ENCODE measurements around the gene CPSF4L. TPM values are rescaled to one million over a fixed set of nuclear protein-coding genes. Genes with fewer than 3 reads are reported as not detected.

Gene CPSF4L
- total and polyA plus RNA-seq, 2 of the 13 experiments (the other 11 are each of a cell fraction or from before 2014, with no cell fraction given) = 0.73 to 1.6 TPM

GRCh38 chr17:73309727-73310596, 48.3 kb upstream of the CPSF4L start (continued):
- TF ChIP-seq TCF7L2 (IDR thresholded peaks at IDR 0.05; ENCODE audit: low read depth, low read length) (no peak), ZNF121 (CRISPR knock-in tag; IDR thresholded peaks at IDR 0.05) (no peak), SP1 (IDR thresholded peaks at IDR 0.05) (no peak), SP1 (CRISPR knock-in tag; IDR thresholded peaks at IDR 0.05) (no peak), MYNN (CRISPR knock-in tag; IDR thresholded peaks at IDR 0.05; ENCODE audit: low read depth) (no peak), FOXO1 (CRISPR knock-in tag; IDR thresholded peaks at IDR 0.05) (no peak), ZNF850 (CRISPR knock-in tag; conservative IDR thresholded peaks at IDR 0.05) (no peak), ZNF556 (CRISPR knock-in tag; IDR thresholded peaks at IDR 0.05; ENCODE audit: borderline replicate concordance) (no peak), POLR2AphosphoS5 (IDR thresholded peaks at IDR 0.05; ENCODE audit: low read depth, low read length) (no peak), PRDM15 (CRISPR knock-in tag; IDR thresholded peaks at IDR 0.05) (no peak), SRF (IDR thresholded peaks at IDR 0.05; ENCODE audit: low read depth, low read length) (no peak), GFI1 (CRISPR knock-in tag; IDR thresholded peaks at IDR 0.05; ENCODE audit: borderline replicate concordance) (no peak), ZNF160 (CRISPR knock-in tag; IDR thresholded peaks at IDR 0.05) (no peak), ZNF644 (CRISPR knock-in tag; IDR thresholded peaks at IDR 0.05; ENCODE audit: low read depth) (no peak), SALL1 (CRISPR knock-in tag; IDR thresholded peaks at IDR 0.05) (no peak), THAP11 (CRISPR knock-in tag; IDR thresholded peaks at IDR 0.05) (no peak), NCOA1 (CRISPR knock-in tag; IDR thresholded peaks at IDR 0.05) (0 out of 2 replicates have a peak, but pooled peaks have one; percentile 27), ZNF274 (CRISPR knock-in tag; IDR thresholded peaks at IDR 0.05) (peak; percentile 59; the same call in 1 of the 2 replicates)
- TF ChIP-seq, protein P1, sequence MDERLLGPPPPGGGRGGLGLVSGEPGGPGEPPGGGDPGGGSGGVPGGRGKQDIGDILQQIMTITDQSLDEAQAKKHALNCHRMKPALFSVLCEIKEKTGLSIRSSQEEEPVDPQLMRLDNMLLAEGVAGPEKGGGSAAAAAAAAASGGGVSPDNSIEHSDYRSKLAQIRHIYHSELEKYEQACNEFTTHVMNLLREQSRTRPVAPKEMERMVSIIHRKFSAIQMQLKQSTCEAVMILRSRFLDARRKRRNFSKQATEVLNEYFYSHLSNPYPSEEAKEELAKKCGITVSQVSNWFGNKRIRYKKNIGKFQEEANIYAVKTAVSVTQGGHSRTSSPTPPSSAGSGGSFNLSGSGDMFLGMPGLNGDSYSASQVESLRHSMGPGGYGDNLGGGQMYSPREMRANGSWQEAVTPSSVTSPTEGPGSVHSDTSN (CRISPR knock-in tag; IDR thresholded peaks at IDR 0.05) = no peak
- TF ChIP-seq, protein P2, sequence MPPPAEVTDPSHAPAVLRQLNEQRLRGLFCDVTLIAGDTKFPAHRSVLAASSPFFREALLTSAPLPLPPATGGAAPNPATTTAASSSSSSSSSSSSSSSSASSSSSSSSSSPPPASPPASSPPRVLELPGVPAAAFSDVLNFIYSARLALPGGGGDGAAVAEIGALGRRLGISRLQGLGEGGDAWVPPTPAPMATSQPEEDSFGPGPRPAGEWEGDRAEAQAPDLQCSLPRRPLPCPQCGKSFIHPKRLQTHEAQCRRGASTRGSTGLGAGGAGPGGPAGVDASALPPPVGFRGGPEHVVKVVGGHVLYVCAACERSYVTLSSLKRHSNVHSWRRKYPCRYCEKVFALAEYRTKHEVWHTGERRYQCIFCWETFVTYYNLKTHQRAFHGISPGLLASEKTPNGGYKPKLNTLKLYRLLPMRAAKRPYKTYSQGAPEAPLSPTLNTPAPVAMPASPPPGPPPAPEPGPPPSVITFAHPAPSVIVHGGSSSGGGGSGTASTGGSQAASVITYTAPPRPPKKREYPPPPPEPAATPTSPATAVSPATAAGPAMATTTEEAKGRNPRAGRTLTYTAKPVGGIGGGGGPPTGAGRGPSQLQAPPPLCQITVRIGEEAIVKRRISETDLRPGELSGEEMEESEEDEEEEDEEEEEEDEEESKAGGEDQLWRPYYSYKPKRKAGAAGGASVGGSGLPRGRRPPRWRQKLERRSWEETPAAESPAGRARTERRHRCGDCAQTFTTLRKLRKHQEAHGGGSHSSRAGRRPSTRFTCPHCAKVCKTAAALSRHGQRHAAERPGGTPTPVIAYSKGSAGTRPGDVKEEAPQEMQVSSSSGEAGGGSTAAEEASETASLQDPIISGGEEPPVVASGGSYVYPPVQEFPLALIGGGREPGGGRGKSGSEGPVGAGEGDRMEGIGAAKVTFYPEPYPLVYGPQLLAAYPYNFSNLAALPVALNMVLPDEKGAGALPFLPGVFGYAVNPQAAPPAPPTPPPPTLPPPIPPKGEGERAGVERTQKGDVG (CRISPR knock-in tag; IDR thresholded peaks at IDR 0.05; ENCODE audit: borderline replicate concordance) = no peak
- TF ChIP-seq, protein P3, sequence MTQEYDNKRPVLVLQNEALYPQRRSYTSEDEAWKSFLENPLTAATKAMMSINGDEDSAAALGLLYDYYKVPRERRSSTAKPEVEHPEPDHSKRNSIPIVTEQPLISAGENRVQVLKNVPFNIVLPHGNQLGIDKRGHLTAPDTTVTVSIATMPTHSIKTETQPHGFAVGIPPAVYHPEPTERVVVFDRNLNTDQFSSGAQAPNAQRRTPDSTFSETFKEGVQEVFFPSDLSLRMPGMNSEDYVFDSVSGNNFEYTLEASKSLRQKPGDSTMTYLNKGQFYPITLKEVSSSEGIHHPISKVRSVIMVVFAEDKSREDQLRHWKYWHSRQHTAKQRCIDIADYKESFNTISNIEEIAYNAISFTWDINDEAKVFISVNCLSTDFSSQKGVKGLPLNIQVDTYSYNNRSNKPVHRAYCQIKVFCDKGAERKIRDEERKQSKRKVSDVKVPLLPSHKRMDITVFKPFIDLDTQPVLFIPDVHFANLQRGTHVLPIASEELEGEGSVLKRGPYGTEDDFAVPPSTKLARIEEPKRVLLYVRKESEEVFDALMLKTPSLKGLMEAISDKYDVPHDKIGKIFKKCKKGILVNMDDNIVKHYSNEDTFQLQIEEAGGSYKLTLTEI (CRISPR knock-in tag; conservative IDR thresholded peaks at IDR 0.05) = no peak

Data from HepG2 (cell line).